ENCODE results near the gene SMKR1. TPM values are rescaled to one million over a fixed set of nuclear protein-coding genes. Genes with fewer than 3 reads are reported as not detected.
A peak's percentile ranks its signal among the peaks of the same experiment; 100 is the strongest.
"Not testable (repeated sequence)": the region's sequence is repeated elsewhere in the genome, so short reads cannot be mapped to it uniquely, and the experiment has no call there.

SMKR1 gene
- total RNA-seq, 6 experiments from 2014 or later, result not detected

- H3K4me1 Mint-ChIP-seq (ENCODE audit: low read depth), result peaks cover 19% of the 10 kb centered on the region
- no peak overlapping the region for H3K4me3 Mint-ChIP-seq
- H3K36me3 Mint-ChIP-seq (ENCODE audit: low read depth), result no peaks in the 10 kb centered on the region; the same call in 1 of the 2 replicates
- H3K27ac Mint-ChIP-seq, result no peak overlapping the region
- H3K9me3 Mint-ChIP-seq, result no peaks in the 10 kb centered on the region
- peaks cover 22% of the 10 kb centered on the region for H3K27me3 Mint-ChIP-seq (ENCODE audit: insufficient read depth)
- TF ChIP-seq CTCF (IDR thresholded peaks at IDR 0.05), result no peak
- no peak for DNase-seq
Observed at GRCh38 chr7:129525225-129525862, 23.0 kb downstream of the SMKR1 start.

DNA sequence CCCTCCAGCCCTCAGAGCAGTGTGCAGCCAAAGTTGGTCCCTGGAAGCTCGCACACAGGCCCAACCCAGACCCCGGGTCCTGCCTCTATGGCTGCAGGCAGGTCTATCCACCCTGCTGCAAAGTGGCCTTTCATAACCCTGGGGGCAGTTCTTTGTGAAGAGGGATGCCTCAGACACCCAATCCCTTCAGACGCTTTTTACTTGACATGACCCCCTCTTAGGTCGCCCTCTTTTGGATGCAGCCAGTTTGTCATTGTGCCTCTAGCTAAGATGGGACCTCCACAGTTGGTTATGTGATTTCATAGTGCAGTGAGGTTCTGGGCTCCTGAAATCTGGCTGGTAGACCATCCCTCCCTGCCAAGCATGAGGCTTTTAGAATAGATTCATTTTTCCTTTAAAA is 27.3 kb downstream of the SMKR1 start:
- no peak for TF ChIP-seq CTCF (IDR thresholded peaks at IDR 0.05)
- DNase-seq, result no peak
- Mint-ChIP-seq H3K27me3 (ENCODE audit: insufficient read depth) (peaks cover 7% of the 10 kb centered on the region), H3K27ac (no peak overlapping the region), H3K36me3 (ENCODE audit: low read depth) (no peaks in the 10 kb centered on the region; the same call in 1 of the 2 replicates), H3K4me1 (ENCODE audit: low read depth) (peaks cover 22% of the 10 kb centered on the region), H3K9me3 (no peaks in the 10 kb centered on the region), H3K4me3 (no peak overlapping the region)

GRCh38 chr7:129530795-129531391 is 28.6 kb downstream of the SMKR1 start:
- H3K4me3 Mint-ChIP-seq, result peak overlapping the region; percentile 8; the same call in 1 of the 2 replicates
- H3K9me3 Mint-ChIP-seq, result no peaks in the 10 kb centered on the region
- H3K4me1 Mint-ChIP-seq (ENCODE audit: low read depth), result peaks cover 12% of the 10 kb centered on the region
- peaks cover 7% of the 10 kb centered on the region for H3K27me3 Mint-ChIP-seq (ENCODE audit: insufficient read depth)
- H3K36me3 Mint-ChIP-seq (ENCODE audit: low read depth), result no peaks in the 10 kb centered on the region
- DNase-seq, result peak; percentile 81
- H3K27ac Mint-ChIP-seq, result peak overlapping the region; percentile 40; the same call in 1 of the 2 replicates
- no peak for TF ChIP-seq CTCF (IDR thresholded peaks at IDR 0.05)

GRCh38 chr7:129531721-129532120 is 29.4 kb downstream of the SMKR1 start:
- DNase-seq, result no peak
- Mint-ChIP-seq H3K36me3 (ENCODE audit: low read depth) (no peaks in the 10 kb centered on the region), H3K4me1 (ENCODE audit: low read depth) (peaks cover 12% of the 10 kb centered on the region), H3K27ac (no peak overlapping the region), H3K27me3 (ENCODE audit: insufficient read depth) (peaks cover 5% of the 10 kb centered on the region), H3K9me3 (no peaks in the 10 kb centered on the region), H3K4me3 (no peak overlapping the region)
- no peak for TF ChIP-seq CTCF (IDR thresholded peaks at IDR 0.05)

DNA sequence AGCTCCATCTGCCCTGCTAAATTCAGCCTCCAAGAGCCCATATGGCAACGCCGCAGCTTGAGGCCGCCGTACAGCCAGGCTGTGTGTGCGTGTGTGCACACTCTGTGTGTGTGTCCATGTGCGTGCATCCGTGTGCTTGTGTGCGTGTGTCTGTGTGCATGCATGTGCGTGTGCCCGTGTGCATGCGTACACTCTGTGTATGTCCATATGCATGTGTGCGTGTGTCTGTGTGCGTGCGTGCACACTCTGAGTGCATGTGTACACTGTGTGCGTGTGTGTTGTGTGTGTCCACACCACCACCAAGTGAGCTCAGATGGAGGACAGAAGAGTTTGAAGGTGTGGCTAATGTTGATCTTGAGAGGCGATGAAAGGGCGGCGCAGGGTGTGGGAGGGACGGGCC is 30.0 kb downstream of the SMKR1 start:
- no peak for TF ChIP-seq CTCF (IDR thresholded peaks at IDR 0.05)
- no peaks in the 10 kb centered on the region for H3K9me3 Mint-ChIP-seq
- no peak overlapping the region for H3K27ac Mint-ChIP-seq
- no peak overlapping the region for H3K4me3 Mint-ChIP-seq
- no peaks in the 10 kb centered on the region for H3K36me3 Mint-ChIP-seq (ENCODE audit: low read depth)
- no peak for DNase-seq
- H3K4me1 Mint-ChIP-seq (ENCODE audit: low read depth), result peaks cover 12% of the 10 kb centered on the region
- H3K27me3 Mint-ChIP-seq (ENCODE audit: insufficient read depth), result peaks cover 5% of the 10 kb centered on the region

DNA sequence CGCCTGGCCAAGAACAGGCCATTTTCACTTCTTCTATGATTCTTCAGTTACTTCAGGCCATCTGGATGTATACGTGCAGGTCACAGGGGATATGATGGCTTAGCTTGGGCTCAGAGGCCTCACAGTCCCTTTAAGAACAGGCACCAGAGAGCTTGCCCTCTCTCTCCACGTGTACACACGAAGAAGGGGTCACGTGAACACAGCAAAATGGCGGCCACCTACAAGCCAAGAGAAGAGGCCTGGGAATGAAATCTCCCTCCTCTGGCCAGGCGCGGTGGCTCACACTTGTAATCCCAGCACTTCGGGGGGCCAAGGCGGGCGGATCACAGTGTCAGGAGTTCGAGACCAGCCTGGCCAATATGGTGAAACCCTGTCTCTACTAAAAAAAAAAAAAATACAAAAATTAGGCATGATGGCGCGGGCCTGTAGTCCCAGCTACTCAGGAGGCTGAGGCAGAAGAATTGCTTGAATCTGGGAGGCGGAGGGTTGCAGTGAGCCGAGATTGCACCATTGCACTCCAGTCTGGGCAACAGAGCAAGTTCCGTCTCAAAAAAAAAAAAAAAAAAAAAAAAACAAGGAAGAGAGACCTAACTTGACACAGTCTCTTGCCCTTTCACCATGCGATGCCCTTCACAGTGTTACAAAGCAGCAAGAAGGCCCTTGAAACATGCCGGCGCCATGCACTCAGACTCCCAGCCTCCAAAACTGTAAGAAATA is 32.4 kb downstream of the SMKR1 start:
- H3K36me3 Mint-ChIP-seq (ENCODE audit: low read depth); H3K9me3 Mint-ChIP-seq; H3K27me3 Mint-ChIP-seq (ENCODE audit: insufficient read depth); DNase-seq; H3K27ac Mint-ChIP-seq; H3K4me3 Mint-ChIP-seq: not testable (repeated sequence)
- peaks cover 12% of the 10 kb centered on the region for H3K4me1 Mint-ChIP-seq (ENCODE audit: low read depth)
